Neural crest cell (in vitro differentiated cells): ENCODE measurements around the gene IGF2. TPM values are rescaled to one million over a fixed set of nuclear protein-coding genes. Genes with fewer than 3 reads are reported as not detected.

Experiments used
- DNase-seq: peaks from one replicate; pipeline ENCODE4 v3.0.0; 2021; ENCODE audit warnings: low read depth, mixed read lengths, low spot score
- H3K27ac Mint-ChIP-seq: one replicate; pipeline ENCODE4 v1.8.0; 2021; ENCODE audit warnings: mild to moderate bottlenecking, mixed read lengths; ENCODE audit not compliant: unreplicated experiment
- H3K27me3 Mint-ChIP-seq: 2 replicates; pipeline ENCODE4 v1.8.0; 2021; ENCODE audit warnings: low read depth, mild to moderate bottlenecking, mixed read lengths
- H3K36me3 Mint-ChIP-seq: 2 replicates; pipeline ENCODE4 v1.8.0; 2021; ENCODE audit warnings: low read depth, mild to moderate bottlenecking, mixed read lengths
- H3K4me1 Mint-ChIP-seq: 2 replicates; pipeline ENCODE4 v1.8.0; 2021; ENCODE audit warnings: mixed read lengths
- H3K4me3 Mint-ChIP-seq: one replicate; pipeline ENCODE4 v1.8.0; 2021; ENCODE audit warnings: mild to moderate bottlenecking, mixed read lengths
- H3K9me3 Mint-ChIP-seq: 2 replicates; pipeline ENCODE4 v1.8.0; 2021; ENCODE audit warnings: mixed read lengths
- CTCF ChIP-seq: fragments of 200-600 bp; sonication (generic); conservative IDR thresholded peaks from 2 replicates; pipeline ENCODE4 v1.5.0; 2021; ENCODE audit warnings: antibody characterized with exemption, mild to moderate bottlenecking
- total RNA-seq: library from RNA; stranded (reverse); gene quantifications from 2 replicates; pipeline ENCODE4 v1.2.1, GENCODE V29; 2021

IGF2 gene
- total RNA-seq, 1 donor from 2014 or later: 20.1 TPM

GRCh38 chr11:2100361-2101170, 38.6 kb downstream of the IGF2 start:
- no peak overlapping the region for H3K27ac Mint-ChIP-seq
- no peaks in the 10 kb centered on the region for H3K36me3 Mint-ChIP-seq
- H3K9me3 Mint-ChIP-seq: peaks cover 3% of the 10 kb centered on the region
- peaks cover 6% of the 10 kb centered on the region for H3K4me1 Mint-ChIP-seq
- no peak overlapping the region for H3K4me3 Mint-ChIP-seq
- no peak for DNase-seq
- no peaks in the 10 kb centered on the region for H3K27me3 Mint-ChIP-seq
- no peak for TF ChIP-seq CTCF

- no peak overlapping the region for H3K27ac Mint-ChIP-seq
Measured at GRCh38 chr11:2099516-2100349, 39.5 kb downstream of the IGF2 start.

GRCh38 chr11:2098691-2099515, 40.3 kb downstream of the IGF2 start:
- no peak overlapping the region for H3K27ac Mint-ChIP-seq
- no peak overlapping the region for H3K4me3 Mint-ChIP-seq

More at GRCh38 chr11:2099516-2100349, 39.5 kb downstream of the IGF2 start:
- TF ChIP-seq CTCF: no peak
- no peak for DNase-seq
- Mint-ChIP-seq H3K4me1 (peaks cover 6% of the 10 kb centered on the region), H3K9me3 (peaks cover 3% of the 10 kb centered on the region), H3K4me3 (no peak overlapping the region), H3K36me3 (no peaks in the 10 kb centered on the region), H3K27me3 (no peaks in the 10 kb centered on the region)

DNA sequence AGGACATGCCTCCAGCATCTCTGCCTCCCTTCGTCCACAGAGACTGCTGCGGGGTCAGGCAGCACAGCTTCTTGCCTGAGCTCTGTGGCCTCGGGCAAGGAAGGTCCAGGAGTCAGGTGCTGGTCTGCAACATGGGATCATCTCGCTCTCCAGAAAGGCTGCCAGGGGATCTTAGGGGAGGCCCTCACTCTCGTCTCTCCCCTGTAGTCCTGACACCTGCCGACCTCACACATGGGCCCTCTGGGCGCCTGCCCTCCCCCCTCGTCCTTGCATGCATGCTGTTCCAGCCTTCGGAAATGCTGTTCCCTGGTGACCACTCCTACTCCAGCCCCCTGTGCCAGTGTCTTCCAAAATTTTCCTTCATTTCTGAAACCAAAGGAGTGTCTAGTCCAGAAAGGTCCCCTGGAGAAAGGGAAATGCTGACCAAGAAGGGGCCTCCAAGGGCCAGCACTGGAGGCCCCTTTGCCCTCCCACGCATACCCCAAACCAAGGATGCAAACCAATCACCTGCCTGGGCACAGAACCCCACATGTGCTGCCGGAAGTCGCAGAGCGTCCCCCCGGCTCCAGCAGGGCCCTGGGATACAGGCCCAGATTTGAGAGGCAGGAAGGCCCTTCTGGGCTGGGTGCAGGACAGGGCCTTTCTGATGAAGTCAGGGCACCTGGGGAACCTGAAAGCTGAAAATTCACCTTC, 41.0 kb downstream of the IGF2 start:
- Mint-ChIP-seq H3K36me3 (no peaks in the 10 kb centered on the region), H3K4me1 (peaks cover 6% of the 10 kb centered on the region), H3K4me3 (no peak overlapping the region), H3K27me3 (no peaks in the 10 kb centered on the region), H3K9me3 (peaks cover 3% of the 10 kb centered on the region), H3K27ac (no peak overlapping the region)
- no peak for DNase-seq
- no peak for TF ChIP-seq CTCF

More at GRCh38 chr11:2098691-2099515, 40.3 kb downstream of the IGF2 start:
- H3K27me3 Mint-ChIP-seq: no peaks in the 10 kb centered on the region
- TF ChIP-seq CTCF: no peak
- H3K9me3 Mint-ChIP-seq: peaks cover 3% of the 10 kb centered on the region
- H3K4me1 Mint-ChIP-seq: peaks cover 6% of the 10 kb centered on the region
- no peaks in the 10 kb centered on the region for H3K36me3 Mint-ChIP-seq
- DNase-seq: no peak
